GM19452 (cell line): Measurements from ENCODE around the gene SLC22A17.
"Not testable (repeated sequence)": the region's sequence is repeated elsewhere in the genome, so short reads cannot be mapped to it uniquely, and the experiment has no call there.

Experiments
- ATAC-seq: cut with Tn5 transposase; IDR thresholded peaks from one replicate; pipeline ENCODE4 v1.9.1; 2021; ENCODE audit not compliant: unreplicated experiment

SLC22A17 gene

GRCh38 chr14:23352506-23353432 lies at the start of gene SLC22A17:
TSS of gene SLC22A17 (minus strand) at chr14:23352887.
- ATAC-seq = no peak

DNA sequence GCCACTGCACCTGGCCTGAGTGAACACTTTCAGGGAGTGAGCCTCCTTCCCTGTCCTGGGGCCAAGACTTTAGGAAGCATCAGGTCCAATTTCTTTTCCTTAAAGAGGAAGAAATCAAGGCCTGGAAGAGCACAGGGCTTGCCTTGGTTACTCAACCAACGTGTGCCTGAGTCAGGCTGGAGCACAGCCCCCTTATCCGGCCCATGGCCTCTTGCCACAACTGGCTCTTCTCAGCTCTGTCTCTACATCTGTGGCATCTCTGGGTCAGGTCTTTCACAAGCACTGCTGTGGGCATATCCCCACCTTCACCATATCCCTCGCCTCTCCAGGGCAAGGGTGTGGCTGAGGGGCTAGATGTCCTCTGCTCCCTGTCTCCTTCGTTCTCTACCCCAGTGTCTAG lies 48.6 kb upstream of the SLC22A17 start:
- ATAC-seq = no peak

DNA sequence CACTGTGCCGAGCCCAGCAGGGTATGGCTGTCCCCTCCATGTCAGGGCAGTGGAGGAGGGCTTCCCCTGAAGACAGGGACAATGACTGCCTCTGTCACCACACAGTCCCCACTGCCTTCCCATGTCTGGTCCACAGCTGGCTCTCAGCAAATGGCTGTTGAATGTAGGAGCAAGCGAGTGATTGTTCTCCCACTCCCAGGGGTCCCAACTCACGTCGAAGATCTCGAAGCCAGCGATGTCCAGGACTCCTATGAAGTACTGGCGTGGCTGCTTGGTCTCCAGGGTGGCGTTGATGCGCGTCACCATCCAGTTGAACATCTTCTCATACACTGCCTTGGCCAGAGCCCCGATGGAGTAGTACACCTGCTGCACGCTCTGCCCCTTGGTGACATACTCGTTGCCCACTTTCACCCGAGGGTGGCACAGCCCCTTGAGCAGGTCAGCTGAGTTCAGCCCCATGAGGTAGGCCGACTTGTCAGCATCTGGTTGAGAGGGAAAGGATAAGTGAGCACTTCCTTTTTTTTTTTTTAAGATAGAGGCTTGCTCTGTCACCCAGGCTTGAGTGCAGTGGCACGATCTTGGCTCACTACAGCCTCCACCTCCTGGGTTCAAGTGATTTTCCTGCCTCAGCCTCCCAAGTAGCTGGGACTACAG lies 47.9 kb upstream of the SLC22A17 start:
- not testable (repeated sequence) for ATAC-seq

- ATAC-seq = no peak
Measured at GRCh38 chr14:23399591-23399990, 46.9 kb upstream of the SLC22A17 start.

GRCh38 chr14:23399136-23399535 lies 46.4 kb upstream of the SLC22A17 start:
- ATAC-seq = no peak

DNA sequence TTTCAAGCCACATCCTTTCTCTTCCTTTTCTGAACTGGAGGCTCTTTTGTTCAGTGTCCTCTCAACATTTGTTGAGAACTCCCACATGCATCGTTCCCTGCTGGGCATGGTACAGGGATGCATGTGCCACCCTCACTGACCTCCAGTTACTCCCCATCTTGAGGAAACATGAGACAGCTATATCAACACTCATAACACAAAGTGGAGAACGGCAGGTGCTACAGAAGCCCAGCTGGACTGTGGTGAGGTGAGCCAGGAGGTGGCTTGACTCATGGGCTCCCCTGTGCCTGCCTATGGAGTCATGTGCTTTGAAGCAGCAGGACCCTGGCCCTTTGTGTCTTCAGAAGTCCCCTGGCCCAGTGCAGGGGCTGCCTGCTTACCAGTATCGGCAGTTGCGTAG lies 45.7 kb upstream of the SLC22A17 start:
- no peak for ATAC-seq

GRCh38 chr14:23396781-23397407 lies 44.2 kb upstream of the SLC22A17 start:
- no peak for ATAC-seq

GRCh38 chr14:23396126-23396525 lies 43.4 kb upstream of the SLC22A17 start:
- ATAC-seq = no peak

DNA sequence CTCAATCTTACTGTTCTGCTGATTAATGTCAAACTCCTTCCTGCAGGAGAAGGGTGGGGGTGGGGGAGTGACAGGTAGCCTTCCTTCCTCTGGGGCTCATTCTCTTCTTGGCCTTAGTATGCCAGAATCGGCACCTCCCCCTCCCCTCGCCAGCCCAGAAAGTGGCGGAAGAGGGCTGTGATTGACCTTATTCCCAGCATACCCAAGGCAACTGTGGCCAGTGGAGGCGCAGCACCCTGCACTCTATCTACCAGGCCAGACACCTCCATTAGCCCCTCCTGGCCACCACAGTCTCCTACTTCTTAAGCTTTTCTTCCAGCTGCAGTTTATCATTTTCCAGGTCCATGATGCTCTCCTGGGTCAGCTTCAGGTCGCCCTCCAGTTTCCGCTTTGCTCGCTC lies 39.9 kb upstream of the SLC22A17 start:
- no peak for ATAC-seq

DNA sequence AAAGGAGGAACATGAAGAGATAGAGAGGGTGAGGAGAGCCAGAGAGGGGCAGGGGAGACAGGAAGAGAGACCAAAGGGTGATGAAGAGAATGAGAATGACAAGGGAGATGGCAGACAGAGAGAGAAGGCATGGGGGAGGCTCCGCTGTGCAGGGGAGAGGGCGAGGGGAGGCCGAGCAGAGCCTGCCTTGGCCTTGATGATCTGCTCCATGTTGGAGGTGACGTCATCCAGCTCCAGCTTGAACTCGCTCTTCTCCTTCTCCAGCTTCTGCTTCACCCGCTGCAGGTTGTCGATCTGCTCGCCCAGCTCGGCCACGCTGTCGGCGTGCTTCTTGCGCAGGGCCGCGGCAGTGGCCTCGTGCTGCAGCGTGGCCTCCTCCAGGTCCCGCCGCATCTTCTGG lies 37.2 kb upstream of the SLC22A17 start:
- ATAC-seq = not testable (repeated sequence)

- ATAC-seq = no peak
Measured at GRCh38 chr14:23389396-23389795, 36.7 kb upstream of the SLC22A17 start.

GRCh38 chr14:23388996-23389395 lies 36.3 kb upstream of the SLC22A17 start:
- no peak for ATAC-seq

DNA sequence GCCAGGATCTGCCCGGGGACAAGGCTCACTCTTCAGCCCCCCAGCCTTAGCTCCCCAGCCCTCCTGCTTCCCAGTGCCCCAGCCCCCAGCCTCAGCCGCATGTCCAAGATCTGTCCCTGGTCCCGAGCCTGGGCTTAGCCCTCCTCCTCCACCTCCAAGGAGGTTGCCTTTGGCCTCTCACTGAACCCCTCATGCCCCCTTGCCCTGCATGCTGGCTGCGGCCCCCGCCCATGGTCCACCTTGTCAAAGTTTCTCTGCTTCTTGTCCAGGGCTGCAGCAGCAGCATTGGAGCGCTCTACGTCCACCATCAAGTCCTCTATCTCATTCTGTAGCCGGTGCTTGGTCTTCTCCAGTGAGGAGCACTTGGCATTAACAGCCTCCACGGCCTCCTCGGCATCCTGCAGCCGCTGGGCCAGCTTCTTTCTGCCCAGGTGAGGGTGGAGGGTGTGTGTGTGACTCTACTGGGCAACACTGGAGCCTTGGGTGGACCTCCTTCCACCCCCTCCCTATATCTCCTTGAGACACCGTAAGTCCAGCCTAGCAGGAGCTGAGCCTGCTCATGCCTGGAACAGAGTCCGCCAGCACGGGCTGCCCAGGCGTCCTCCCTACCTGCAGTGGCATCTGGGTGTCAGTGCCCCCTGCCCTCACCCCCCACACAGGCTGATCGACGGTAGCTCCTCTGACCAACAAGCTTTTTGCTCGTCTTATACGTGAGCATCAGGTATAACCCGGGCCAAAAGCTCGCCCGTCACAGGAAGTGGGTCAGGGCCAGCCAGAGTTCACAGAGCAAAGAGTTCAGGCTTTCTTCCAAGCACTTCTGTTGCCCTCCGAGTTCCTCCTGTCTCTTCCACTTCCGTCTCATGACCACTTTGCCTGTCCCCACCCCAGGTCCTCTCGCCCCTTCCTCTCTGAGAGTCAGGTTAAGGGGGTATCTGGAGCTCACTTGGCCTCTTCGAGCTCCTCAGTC lies 35.5 kb upstream of the SLC22A17 start:
- no peak for ATAC-seq

DNA sequence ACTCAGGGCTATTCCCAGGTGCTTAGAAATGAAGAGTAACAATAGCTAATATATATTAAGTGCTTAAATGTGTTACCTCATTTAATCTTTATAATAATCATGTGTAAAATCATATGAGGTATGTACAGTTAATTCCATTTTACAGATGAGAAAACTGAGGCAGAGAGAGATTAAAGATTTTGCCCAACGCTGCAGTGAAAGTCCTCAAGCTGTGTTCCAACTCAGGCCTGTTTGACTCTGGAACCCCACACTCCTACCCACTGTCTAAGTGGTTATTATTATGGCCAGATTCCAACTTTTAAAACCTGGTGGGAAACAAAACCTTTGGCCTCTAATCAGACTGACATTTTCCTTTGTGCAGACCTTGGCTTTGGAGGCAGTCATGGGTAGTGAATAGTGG lies 34.3 kb upstream of the SLC22A17 start:
- ATAC-seq = no peak

- not testable (repeated sequence) for ATAC-seq
Measured at GRCh38 chr14:23386266-23386657, 33.6 kb upstream of the SLC22A17 start.

DNA sequence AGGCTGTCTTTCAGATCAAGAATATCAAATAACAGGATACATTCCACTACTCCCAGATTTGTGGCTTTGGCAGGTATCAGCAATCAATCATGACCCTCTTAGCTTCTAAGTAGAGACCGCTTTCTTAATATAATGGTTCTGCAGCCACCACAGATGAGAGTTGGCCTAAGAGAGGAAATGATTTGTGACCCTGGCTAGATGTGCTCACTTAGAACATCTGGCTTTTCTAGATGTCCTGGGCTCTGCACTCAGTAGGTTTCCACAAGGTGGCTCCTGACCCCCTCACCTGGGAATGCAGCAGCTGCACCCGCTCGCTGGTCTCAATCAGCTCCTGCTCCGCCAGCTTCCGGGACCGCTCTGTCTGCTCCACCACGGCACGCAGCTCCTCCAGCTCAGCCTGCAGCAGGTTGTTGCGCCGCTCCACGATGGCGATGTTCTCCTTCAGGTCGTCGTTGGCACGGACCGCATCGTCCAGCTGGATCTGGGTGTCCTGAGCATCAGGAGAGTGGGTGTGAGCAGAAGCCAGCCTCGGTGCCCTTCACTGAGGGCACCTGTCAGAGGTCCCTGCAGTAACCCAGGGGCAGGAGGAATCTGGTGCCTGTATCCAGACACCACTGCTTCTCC lies 33.1 kb upstream of the SLC22A17 start:
- ATAC-seq = no peak

DNA sequence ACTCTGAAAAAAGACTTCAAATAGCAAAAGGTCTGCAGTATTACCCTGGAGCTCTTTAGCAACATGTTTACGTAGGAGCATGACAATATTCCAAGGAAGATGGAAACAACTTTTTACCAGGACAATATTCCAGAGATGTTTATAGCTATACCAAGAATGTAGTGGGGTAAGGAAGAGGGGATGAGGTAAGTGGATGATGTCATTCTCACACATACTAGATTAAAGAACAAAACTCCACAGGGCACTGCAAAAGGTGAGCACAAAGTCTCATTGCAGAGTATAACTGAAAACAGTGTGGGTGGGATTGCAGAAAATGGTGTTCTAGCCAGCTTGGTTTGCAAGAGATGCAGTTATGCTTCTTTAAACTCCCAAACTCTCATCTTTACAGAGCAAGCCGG lies 32.6 kb upstream of the SLC22A17 start:
- no peak for ATAC-seq

- ATAC-seq = no peak
Measured at GRCh38 chr14:23384364-23385080, 31.8 kb upstream of the SLC22A17 start.

DNA sequence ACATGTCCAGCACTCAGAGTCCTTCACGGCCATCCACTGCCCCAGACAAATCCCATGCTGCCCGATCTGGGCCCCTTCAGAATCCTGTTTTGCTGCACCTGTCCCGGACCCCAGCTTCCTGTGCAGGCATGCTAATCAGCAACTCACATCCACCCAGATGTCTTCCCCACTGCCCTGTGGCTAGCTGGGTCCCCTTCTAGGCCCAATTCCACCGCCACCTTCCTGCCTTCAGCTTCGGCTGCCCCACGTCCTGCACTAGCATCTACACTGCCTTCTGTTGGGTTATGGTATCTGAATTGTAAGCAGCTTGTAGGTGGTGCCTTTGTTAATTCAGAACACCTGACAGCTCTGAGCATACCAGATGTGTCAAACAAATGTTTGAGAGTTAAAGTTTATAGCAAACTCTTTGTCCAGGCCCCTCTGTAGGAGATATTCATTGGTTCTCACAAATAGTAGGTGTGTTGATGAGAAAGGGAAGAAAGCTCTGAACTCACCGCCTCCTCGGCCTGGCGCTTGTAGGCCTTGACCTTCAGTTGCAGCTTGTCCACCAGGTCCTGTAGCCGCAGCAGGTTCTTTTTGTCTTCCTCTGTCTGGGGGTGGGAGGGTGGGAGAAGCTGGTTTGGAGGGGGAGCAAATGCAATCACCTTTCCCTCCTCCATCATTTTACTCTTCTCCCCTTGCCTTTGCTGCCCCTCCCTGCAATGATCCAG lies 30.2 kb upstream of the SLC22A17 start:
- ATAC-seq = no peak
